Measurements from ENCODE around the gene METTL15. TPM values are rescaled to one million over a fixed set of nuclear protein-coding genes. Genes with fewer than 3 reads are reported as not detected.

METTL15 gene
- total and polyA plus RNA-seq, 10 donors = 3.7 to 23.7 (median 15.5) TPM

DNA sequence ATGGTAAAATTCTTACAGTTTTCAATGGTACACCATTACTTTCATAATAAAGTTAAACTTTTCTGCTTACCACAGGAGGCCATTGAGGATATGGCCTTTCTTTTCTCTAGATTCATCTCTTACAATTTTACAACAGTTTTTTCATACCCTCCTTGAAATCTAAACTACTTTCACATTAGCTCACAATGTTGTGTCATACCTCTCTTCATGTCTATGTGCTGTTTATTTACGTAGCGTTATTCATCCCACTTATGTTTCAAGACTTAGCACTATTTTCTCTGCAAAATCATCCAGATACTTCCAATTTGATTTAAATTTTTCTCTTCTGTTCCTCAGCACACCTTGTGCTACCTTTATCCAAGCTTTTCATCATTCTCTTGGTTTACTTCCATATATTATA lies 123.3 kb downstream of the METTL15 start:
- TF ChIP-seq POLR2AphosphoS5 (IDR thresholded peaks at IDR 0.05) (no peak), POLR2A (IDR thresholded peaks at IDR 0.05) (no peak)
- TF ChIP-seq, protein P1, sequence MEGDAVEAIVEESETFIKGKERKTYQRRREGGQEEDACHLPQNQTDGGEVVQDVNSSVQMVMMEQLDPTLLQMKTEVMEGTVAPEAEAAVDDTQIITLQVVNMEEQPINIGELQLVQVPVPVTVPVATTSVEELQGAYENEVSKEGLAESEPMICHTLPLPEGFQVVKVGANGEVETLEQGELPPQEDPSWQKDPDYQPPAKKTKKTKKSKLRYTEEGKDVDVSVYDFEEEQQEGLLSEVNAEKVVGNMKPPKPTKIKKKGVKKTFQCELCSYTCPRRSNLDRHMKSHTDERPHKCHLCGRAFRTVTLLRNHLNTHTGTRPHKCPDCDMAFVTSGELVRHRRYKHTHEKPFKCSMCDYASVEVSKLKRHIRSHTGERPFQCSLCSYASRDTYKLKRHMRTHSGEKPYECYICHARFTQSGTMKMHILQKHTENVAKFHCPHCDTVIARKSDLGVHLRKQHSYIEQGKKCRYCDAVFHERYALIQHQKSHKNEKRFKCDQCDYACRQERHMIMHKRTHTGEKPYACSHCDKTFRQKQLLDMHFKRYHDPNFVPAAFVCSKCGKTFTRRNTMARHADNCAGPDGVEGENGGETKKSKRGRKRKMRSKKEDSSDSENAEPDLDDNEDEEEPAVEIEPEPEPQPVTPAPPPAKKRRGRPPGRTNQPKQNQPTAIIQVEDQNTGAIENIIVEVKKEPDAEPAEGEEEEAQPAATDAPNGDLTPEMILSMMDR (IDR thresholded peaks at IDR 0.05 in 8 of 11, conservative IDR thresholded peaks at IDR 0.05 in 3 of 11) = no peak
- H3K4me1 ChIP-seq = no peaks in the 10 kb centered on the region
- no peaks in the 10 kb centered on the region for H3K27me3 ChIP-seq (replicated peaks in 1 of 7)
- H3K4me3 ChIP-seq = no peak overlapping the region
- intact Hi-C loops (cut with DNase I; ENCODE audit: low total_unique reads) = no loop called here
- peaks cover 0 to 6% (median 0%) of the 10 kb centered on the region in 8 donors for H3K9me3 ChIP-seq
- no peak overlapping the region for H3K27ac ChIP-seq
- DNase-seq = no peak
- 94 to 99% (median 96%) methylated on average over 2 of the region's 2 CpGs for WGBS, 5 donors
- peaks cover 0 to 8% (median 0%) of the 10 kb centered on the region in 6 donors for H3K36me3 ChIP-seq

GRCh38 chr11:28232649-28233048 lies 124.5 kb downstream of the METTL15 start:
- Histone ChIP-seq H3K27ac (no peak overlapping the region), H3K27me3 (replicated peaks in 1 of 7) (no peaks in the 10 kb centered on the region), H3K4me1 (no peaks in the 10 kb centered on the region), H3K9me3 (peaks cover 0 to 6% (median 0%) of the 10 kb centered on the region in 8 donors), H3K36me3 (peaks cover 0 to 8% (median 0%) of the 10 kb centered on the region in 6 donors), H3K4me3 (no peak overlapping the region)
- WGBS, 5 donors = 90 to 96% (median 93%) methylated on average over 4 of the region's 4 CpGs
- intact Hi-C loops (cut with DNase I; ENCODE audit: low total_unique reads) = no loop called here
- DNase-seq = no peak
- no peak for TF ChIP-seq POLR2AphosphoS5 (IDR thresholded peaks at IDR 0.05)
- TF ChIP-seq POLR2A (IDR thresholded peaks at IDR 0.05) = no peak
- TF ChIP-seq, protein P1 (IDR thresholded peaks at IDR 0.05 in 8 of 11, conservative IDR thresholded peaks at IDR 0.05 in 3 of 11) = no peak

DNA sequence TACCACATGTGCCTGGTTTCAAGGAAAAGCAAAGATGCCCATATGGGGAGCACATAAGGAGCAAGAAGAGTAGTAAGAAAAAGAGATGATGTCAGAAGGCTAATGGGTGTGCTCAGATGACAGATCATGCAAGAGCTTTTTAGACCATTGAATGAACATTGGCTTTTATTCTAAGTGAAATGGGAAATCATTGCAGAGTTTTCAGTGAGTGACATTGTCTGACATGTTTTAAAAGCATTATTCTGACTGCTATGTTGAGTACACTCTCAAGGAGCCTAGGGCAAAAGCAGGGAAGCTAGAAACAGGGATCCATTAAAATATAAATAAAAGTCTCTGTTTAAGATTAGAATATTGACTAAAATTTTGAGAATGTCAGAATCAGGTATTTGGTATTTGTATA lies 133.6 kb downstream of the METTL15 start:
- TF ChIP-seq, protein P1 (IDR thresholded peaks at IDR 0.05 in 8 of 11, conservative IDR thresholded peaks at IDR 0.05 in 3 of 11) = no peak
- TF ChIP-seq POLR2AphosphoS5 (IDR thresholded peaks at IDR 0.05) = no peak
- TF ChIP-seq POLR2A (IDR thresholded peaks at IDR 0.05) = no peak
- Histone ChIP-seq H3K27ac (no peak overlapping the region), H3K9me3 (no peaks in the 10 kb centered on the region), H3K36me3 (peaks cover 0 to 5% (median 0%) of the 10 kb centered on the region in 6 donors), H3K27me3 (replicated peaks in 1 of 7) (no peaks in the 10 kb centered on the region), H3K4me1 (no peaks in the 10 kb centered on the region), H3K4me3 (no peak overlapping the region)
- intact Hi-C loops (cut with DNase I; ENCODE audit: low total_unique reads) = no loop called here
- DNase-seq = no peak

DNA sequence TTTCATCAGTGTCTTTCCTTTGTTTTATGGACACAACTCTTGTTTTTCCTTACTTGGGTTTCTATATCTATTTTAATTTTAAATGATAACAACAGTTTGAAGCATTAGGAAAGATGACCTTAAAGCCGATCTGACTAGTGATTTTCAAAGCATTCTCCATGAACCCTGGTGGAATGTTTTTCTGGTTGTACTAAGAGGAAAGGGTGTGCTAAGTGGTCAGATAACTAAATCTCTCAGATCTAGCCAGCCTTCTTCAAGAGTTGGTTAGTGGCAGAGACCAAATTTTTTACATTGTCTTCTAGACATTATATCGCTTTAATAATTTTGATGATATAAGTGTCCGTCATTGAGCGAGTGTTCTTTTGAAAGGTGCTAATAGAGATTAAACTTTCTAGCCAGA lies 134.4 kb downstream of the METTL15 start:
- Histone ChIP-seq H3K4me1 (no peaks in the 10 kb centered on the region), H3K36me3 (peaks cover 0 to 5% (median 0%) of the 10 kb centered on the region in 6 donors), H3K27me3 (replicated peaks in 1 of 7) (no peaks in the 10 kb centered on the region), H3K4me3 (no peak overlapping the region), H3K9me3 (no peaks in the 10 kb centered on the region), H3K27ac (no peak overlapping the region)
- no peak for DNase-seq
- TF ChIP-seq POLR2A (IDR thresholded peaks at IDR 0.05) = no peak
- WGBS, 5 donors = 80 to 93% (median 87%) methylated on average over 4 of the region's 4 CpGs
- intact Hi-C loops (cut with DNase I; ENCODE audit: low total_unique reads) = no loop called here

GRCh38 chr11:28243061-28243460 lies 134.9 kb downstream of the METTL15 start:
- 90 to 98% (median 93%) methylated on average over 2 of the region's 2 CpGs for WGBS, 5 donors
- no peaks in the 10 kb centered on the region for H3K27me3 ChIP-seq (replicated peaks in 1 of 7)
- intact Hi-C loops (cut with DNase I; ENCODE audit: low total_unique reads) = no loop called here
- H3K4me1 ChIP-seq = no peaks in the 10 kb centered on the region
- H3K27ac ChIP-seq = no peak overlapping the region
- peaks cover 0 to 5% (median 0%) of the 10 kb centered on the region in 6 donors for H3K36me3 ChIP-seq
- no peaks in the 10 kb centered on the region for H3K9me3 ChIP-seq
- TF ChIP-seq POLR2AphosphoS5 (IDR thresholded peaks at IDR 0.05) = no peak
- TF ChIP-seq POLR2A (IDR thresholded peaks at IDR 0.05) = no peak
- TF ChIP-seq, protein P1 (IDR thresholded peaks at IDR 0.05 in 8 of 11, conservative IDR thresholded peaks at IDR 0.05 in 3 of 11) = no peak
- no peak for DNase-seq
- no peak overlapping the region for H3K4me3 ChIP-seq
